GM23338 (cell line): ENCODE measurements around the gene RC3H2. TPM values are rescaled to one million over a fixed set of nuclear protein-coding genes. Genes with fewer than 3 reads are reported as not detected.

Experiments
- ATAC-seq: fragments of 200-7000 bp; cut with Tn5 transposase; 3 replicates; pipeline ENCODE4 v1.9.1; 2020
- DNase-seq: peaks from one replicate; pipeline ENCODE4 v3.0.0-alpha.2; 2015; ENCODE audit warnings: low spot score
- H2AFZ ChIP-seq: fragments of 200-600 bp; sonication (generic); 2 replicates; pipeline ENCODE4 v1.8.0; 2016; ENCODE audit warnings: antibody characterized with exemption, mild to moderate bottlenecking, moderate library complexity
- H3F3A ChIP-seq: fragments of 200-600 bp; sonication (generic); replicated peaks from 2 replicates; pipeline ENCODE4 v1.8.0; 2017; ENCODE audit warnings: antibody characterized with exemption, mixed run types, low read depth
- H3K27ac ChIP-seq: fragments of 200-600 bp; sonication (generic); 2 replicates; pipeline ENCODE4 v1.6.1; 2016; ENCODE audit warnings: low read depth
- H3K27me3 ChIP-seq: fragments of 200-600 bp; sonication (generic); 2 replicates; pipeline ENCODE4 v1.8.0; 2016; ENCODE audit warnings: mild to moderate bottlenecking, mixed run types, moderate library complexity; ENCODE audit not compliant: insufficient read depth
- H3K36me3 ChIP-seq: fragments of 200-600 bp; sonication (generic); 2 replicates; pipeline ENCODE4 v1.8.0; 2016; ENCODE audit warnings: mild to moderate bottlenecking; ENCODE audit not compliant: insufficient read depth
- H3K4me1 ChIP-seq: fragments of 200-600 bp; sonication (generic); 2 replicates; pipeline ENCODE4 v1.8.0; 2016; ENCODE audit warnings: mild to moderate bottlenecking, moderate library complexity; ENCODE audit not compliant: insufficient read depth
- H3K4me2 ChIP-seq: fragments of 200-600 bp; sonication (generic); 2 replicates; pipeline ENCODE4 v1.7.1; 2017; ENCODE audit warnings: mixed run types
- H3K4me3 ChIP-seq: fragments of 200-600 bp; sonication (generic); 2 replicates; pipeline ENCODE4 v1.6.1; 2016; ENCODE audit warnings: mixed run types
- H3K79me2 ChIP-seq: fragments of 200-600 bp; sonication (generic); replicated peaks from 2 replicates; pipeline ENCODE4 v1.8.0; 2017; ENCODE audit warnings: mild to moderate bottlenecking; ENCODE audit not compliant: insufficient read depth
- H3K9me2 ChIP-seq: fragments of 200-600 bp; sonication (generic); 2 replicates; pipeline ENCODE4 v1.8.0; 2017; ENCODE audit not compliant: insufficient read depth
- H4K20me1 ChIP-seq: fragments of 200-600 bp; sonication (generic); replicated peaks from 2 replicates; pipeline ENCODE4 v1.8.0; 2017; ENCODE audit warnings: mild to moderate bottlenecking; ENCODE audit not compliant: insufficient read depth
- H3K27ac Mint-ChIP-seq: 2 replicates; pipeline ENCODE4 v1.8.0; 2020; ENCODE audit warnings: inconsistent platforms, mild to moderate bottlenecking, moderate library complexity, mixed read lengths
- H3K27me3 Mint-ChIP-seq: 3 replicates; pipeline ENCODE4 v1.8.0; 2022; ENCODE audit warnings: low read depth, mild to moderate bottlenecking, moderate library complexity, mixed read lengths, inconsistent platforms; ENCODE audit not compliant: insufficient read depth, poor library complexity
- H3K36me3 Mint-ChIP-seq: 3 replicates; pipeline ENCODE4 v1.8.0; 2021; ENCODE audit warnings: low read depth, mild to moderate bottlenecking, inconsistent platforms, moderate library complexity, mixed read lengths
- H3K4me1 Mint-ChIP-seq: 3 replicates; pipeline ENCODE4 v1.8.0; 2020; ENCODE audit warnings: mild to moderate bottlenecking, inconsistent platforms, mixed read lengths
- H3K4me3 Mint-ChIP-seq: 3 replicates; pipeline ENCODE4 v1.8.0; 2021; ENCODE audit warnings: moderate library complexity, mild to moderate bottlenecking, inconsistent platforms, mixed read lengths
- H3K9me3 Mint-ChIP-seq: 3 replicates; pipeline ENCODE4 v1.8.0; 2020; ENCODE audit warnings: moderate library complexity, mild to moderate bottlenecking, inconsistent platforms, mixed read lengths
- ETS1 ChIP-seq: IDR thresholded peaks from 2 replicates; pipeline ENCODE4 v1.6.1; 2016; ENCODE audit warnings: antibody characterized with exemption
- EZH2 ChIP-seq: fragments of 200-600 bp; sonication (generic); IDR thresholded peaks from one replicate; pipeline ENCODE4 v1.8.0; 2017; ENCODE audit warnings: antibody characterized with exemption, mild to moderate bottlenecking, low read depth; ENCODE audit not compliant: unreplicated experiment
- JUNB ChIP-seq: IDR thresholded peaks from one replicate; pipeline ENCODE4 v1.6.1; 2016; ENCODE audit warnings: antibody characterized with exemption; ENCODE audit not compliant: unreplicated experiment
- STAT1 ChIP-seq: IDR thresholded peaks from one replicate; pipeline ENCODE4 v1.6.1; 2016; ENCODE audit warnings: antibody characterized with exemption; ENCODE audit not compliant: unreplicated experiment
- ZNF114 ChIP-seq: fragments of 250-450 bp; sonication (Bioruptor Pico); IDR thresholded peaks from 2 replicates; pipeline ENCODE4 v1.5.0; 2020; ENCODE audit warnings: mild to moderate bottlenecking, moderate library complexity
- ZNF331 ChIP-seq: fragments of 250-450 bp; sonication (Bioruptor Pico); IDR thresholded peaks from 2 replicates; pipeline ENCODE4 v1.5.0; 2020; ENCODE audit warnings: low read depth, mild to moderate bottlenecking, moderate library complexity
- ZNF462 ChIP-seq: fragments of 250-450 bp; sonication (Bioruptor Pico); IDR thresholded peaks from 2 replicates; pipeline ENCODE4 v1.5.0; 2020; ENCODE audit warnings: mild to moderate bottlenecking, moderate library complexity
- polyA plus RNA-seq: library from polyadenylated mRNA; unstranded; fragments of >200 nt; fragmentation: Nextera tagmentation; extraction: Ambion mirVana; gene quantifications from 2 replicates; pipeline ENCODE4 v1.2.1, GENCODE V29; 2016
- total RNA-seq: library from RNA; depleted of rRNA; stranded (reverse); fragments of >200 nt; shearing (Covaris generic); gene quantifications from 2 replicates; pipeline ENCODE4 v1.2.3, GENCODE V29; 2014

Gene RC3H2
- total and polyA plus RNA-seq, 2 experiments from 2014 or later = 24.9 to 37.5 TPM

GRCh38 chr9:122841501-122841900, 63.7 kb downstream of the RC3H2 start:
- Histone ChIP-seq H3K9me2 (no peaks in the 10 kb centered on the region), H3K27me3 (no peaks in the 10 kb centered on the region), H3K4me1 (no peaks in the 10 kb centered on the region), H3K79me2 (no peaks in the 10 kb centered on the region), H3K36me3 (no peaks in the 10 kb centered on the region; the same call in 1 of the 2 replicates), H4K20me1 (no peaks in the 10 kb centered on the region), H2AFZ (no peak overlapping the region), H3F3A (no peaks in the 10 kb centered on the region), H3K27ac (no peak overlapping the region), H3K4me3 (no peak overlapping the region), H3K4me2 (no peak overlapping the region)
- H3K4me3 Mint-ChIP-seq = no peak overlapping the region
- no peaks in the 10 kb centered on the region for H3K4me1 Mint-ChIP-seq
- peaks cover 5% of the 10 kb centered on the region for H3K27me3 Mint-ChIP-seq
- no peak overlapping the region for H3K27ac Mint-ChIP-seq
- H3K9me3 Mint-ChIP-seq = peaks cover 10% of the 10 kb centered on the region; the same call in 2 of the 3 replicates
- peaks cover 9% of the 10 kb centered on the region; the same call in 2 of the 3 replicates for H3K36me3 Mint-ChIP-seq
- DNase-seq = no peak
- no peak for ATAC-seq
- no peak for TF ChIP-seq ZNF114
- TF ChIP-seq ZNF462 (CRISPR knock-in tag) = no peak
- no peak for TF ChIP-seq EZH2
- TF ChIP-seq ZNF331 (CRISPR knock-in tag) = no peak
- no peak for TF ChIP-seq JUNB
- TF ChIP-seq ETS1 = no peak
- TF ChIP-seq STAT1 = no peak
